GM13976 (cell line): Measurements from ENCODE around the gene BYSL.
A peak's percentile ranks its signal among the peaks of the same experiment; 100 is the strongest.

Source experiments
- DNase-seq: peaks from one replicate; pipeline ENCODE4 v3.0.0; 2012; ENCODE audit warnings: low spot score
- CTCF ChIP-seq: IDR thresholded peaks from 2 replicates; pipeline ENCODE4 v1.5.1; 2012; ENCODE audit warnings: borderline replicate concordance, mild to moderate bottlenecking; ENCODE audit not compliant: insufficient read depth; ENCODE audit errors: extremely low read depth, missing control alignments, control extremely low read depth
- in situ Hi-C: fragments of 300-500 bp; cut with MboI; formaldehyde crosslinking; loops from one replicate; pipeline ENCODE4 v1.12.0; 2022; ENCODE audit warnings: low sequenced_read_pairs, mixed read lengths, inconsistent platforms; ENCODE audit not compliant: unreplicated experiment

BYSL gene

GRCh38 chr6:41974281-41974825, 53.1 kb downstream of the BYSL start:
- DNase-seq: no peak
- in situ Hi-C loops: no loop called here
- TF ChIP-seq CTCF: no peak

- in situ Hi-C loops: no loop called here
- DNase-seq: no peak
- TF ChIP-seq CTCF: no peak
These were observed 54.0 kb downstream of the BYSL start for GRCh38 chr6:41975276-41975675.

GRCh38 chr6:41976794-41977484, 55.6 kb downstream of the BYSL start:
- in situ Hi-C loops: no loop called here

More at GRCh38 chr6:41976794-41977484, 55.6 kb downstream of the BYSL start:
- TF ChIP-seq CTCF: no peak
- peak; percentile 37 for DNase-seq
